Stimulated activated CD4-positive, alpha-beta T cell treated with anti-CD3 and anti-CD28 coated beads, Interleukin-2, amount 100 ng/mL, for 48 hours (primary cell): Measurements from ENCODE around the gene MLIP.

Experiments used
- DNase-seq, 2 donors: peaks; one replicate each; pipeline ENCODE4 v3.0.0-alpha.2; 2020

The MLIP gene

DNA sequence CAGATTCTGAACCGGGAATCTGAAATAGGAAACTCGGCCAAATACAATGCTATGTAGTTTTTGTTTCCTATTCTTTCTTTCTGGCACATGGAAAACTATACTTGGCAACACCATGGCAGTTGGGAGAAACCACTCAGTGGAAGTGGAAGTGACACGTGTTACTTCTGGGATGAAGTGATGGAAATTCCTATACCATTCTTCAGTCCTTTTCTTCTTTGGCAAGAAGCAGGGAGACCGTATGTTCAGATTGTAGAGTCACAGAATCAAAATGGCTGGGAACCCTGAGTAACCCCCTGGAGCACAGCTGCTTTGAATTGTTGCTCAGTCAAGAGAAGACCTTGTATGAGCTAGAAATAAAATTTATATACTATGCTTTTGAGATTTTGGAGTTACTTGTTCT lies 178.2 kb downstream of the MLIP start:
- DNase-seq, result no peak

GRCh38 chr6:54291146-54291545 lies 179.9 kb downstream of the MLIP start:
- no peak for DNase-seq

- DNase-seq, result no peak
Observed at GRCh38 chr6:54291738-54292137, 180.5 kb downstream of the MLIP start.

DNA sequence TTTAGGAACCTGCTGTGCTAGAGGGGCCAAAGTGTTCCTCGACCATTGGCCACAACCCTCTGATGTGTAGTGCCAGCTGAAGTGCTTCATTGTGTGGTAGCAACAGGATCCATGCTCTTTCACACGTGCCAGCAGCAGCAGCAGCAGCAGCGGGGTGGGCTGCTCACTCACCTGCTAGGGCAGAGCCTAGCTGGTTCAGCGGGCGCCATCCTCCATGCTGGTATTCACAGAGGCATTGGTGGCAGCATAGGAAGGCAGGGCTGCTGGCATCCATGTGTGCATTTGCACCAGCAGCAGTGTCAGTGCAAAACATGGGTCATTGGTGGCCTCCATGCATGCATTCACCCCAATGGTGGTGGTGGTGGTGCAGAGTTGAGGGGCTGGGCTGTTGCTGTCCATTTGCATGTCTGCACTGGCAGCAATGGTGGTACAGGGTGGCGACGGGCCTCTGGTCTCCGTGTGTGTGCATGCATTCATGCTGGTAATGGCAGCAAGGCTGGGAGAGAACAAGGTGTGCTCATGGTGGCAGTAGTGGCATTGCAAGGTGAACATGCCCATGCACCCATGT lies 183.8 kb downstream of the MLIP start:
- DNase-seq, result no peak

- DNase-seq, result no peak
Observed at GRCh38 chr6:54299542-54300269, 188.5 kb downstream of the MLIP start.

GRCh38 chr6:54301770-54302169 lies 190.5 kb downstream of the MLIP start:
- DNase-seq, result no peak

GRCh38 chr6:54307439-54307910 lies 196.2 kb downstream of the MLIP start:
- DNase-seq, result no peak

DNA sequence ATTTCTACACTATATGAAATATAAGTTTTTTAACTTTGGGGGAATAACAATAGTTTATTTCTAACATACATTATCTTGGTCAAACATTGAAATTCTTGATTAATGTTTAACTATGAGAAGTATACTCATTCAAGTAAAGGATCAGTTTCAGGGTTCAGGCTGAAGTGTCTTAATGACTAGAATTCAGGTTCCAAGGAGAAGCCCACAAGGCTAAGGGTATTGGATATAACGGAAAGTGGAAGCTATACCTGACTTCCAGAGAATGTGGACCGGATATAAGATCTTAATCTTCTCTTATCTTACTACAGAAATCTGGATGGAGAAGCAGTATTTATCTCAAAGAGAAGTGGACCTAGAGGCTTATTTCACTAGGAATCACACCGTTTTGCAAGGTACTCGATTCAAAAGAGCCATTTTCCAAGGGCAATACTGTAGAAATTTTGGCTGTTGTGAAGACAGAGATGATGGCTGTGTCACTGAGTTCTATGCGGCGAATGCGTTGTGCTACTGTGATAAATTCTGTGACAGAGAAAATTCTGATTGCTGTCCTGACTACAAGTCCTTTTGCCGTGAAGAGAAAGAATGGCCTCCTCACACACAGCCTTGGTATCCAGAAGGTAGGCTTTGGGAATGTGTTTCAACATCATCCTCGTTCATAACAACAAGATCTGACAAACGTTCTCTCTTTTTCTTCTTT lies 197.2 kb downstream of the MLIP start, which contains the start of gene TINAG:
Gene TINAG, plus strand, starts transcription at position 153 of the 697 bp plus-strand sequence. Its CDS starts 110 bp downstream, at position 263.
- DNase-seq, result no peak

DNA sequence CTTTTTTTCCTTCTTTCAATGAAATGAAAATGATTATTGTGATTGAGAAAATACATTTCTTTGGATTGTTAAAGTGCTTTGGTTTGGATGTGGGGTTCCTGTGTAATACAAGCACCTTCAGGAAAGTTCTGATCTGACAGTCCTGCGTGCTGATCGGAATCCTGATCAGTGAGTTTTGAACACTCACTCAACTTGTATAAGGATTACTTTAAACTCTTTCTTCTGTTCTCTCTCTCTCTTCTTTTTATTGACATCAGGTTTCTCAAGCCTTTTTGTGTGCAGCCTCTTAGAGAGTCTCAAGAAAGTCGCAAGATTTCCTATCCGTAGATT lies 197.7 kb downstream of the MLIP start:
- DNase-seq, result no peak

DNA sequence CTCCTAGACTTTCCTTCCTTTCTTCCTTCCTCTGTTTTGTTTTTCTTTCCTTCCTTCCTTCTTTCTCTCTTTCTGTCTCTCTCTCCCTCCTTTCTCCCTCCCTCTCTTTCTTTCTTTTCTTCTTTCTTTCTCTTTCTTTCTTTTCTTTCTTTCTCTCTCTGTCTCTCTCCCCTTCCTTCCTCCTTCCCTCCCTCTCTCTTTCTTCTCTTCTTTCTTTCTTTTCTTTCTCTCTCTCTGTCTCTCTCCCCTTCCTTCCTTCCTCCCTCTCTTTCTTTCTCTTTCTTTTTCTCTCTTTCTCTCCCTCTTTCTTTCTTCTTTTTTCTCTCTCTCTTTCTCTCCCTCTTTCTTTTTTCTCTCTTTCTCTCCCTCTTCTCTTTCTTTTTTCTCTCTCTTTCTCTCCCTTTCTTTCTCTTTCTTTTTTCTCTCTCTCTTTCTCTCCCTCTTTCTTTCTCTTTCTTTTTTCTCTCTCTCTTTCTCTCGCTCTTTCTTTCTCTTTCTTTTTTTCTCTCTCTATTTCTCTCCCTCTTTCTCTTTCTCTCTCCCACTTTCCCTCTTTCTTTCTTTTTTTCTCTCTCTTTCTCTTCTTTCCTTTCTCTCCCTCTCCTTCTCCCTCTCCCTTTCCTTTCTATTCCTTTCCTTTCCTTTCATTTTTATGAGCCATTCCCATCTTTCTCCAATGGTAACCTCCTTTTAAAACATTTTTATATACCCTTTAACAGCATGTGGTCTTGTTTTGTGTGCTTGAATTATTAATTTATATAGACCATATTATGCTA lies 199.3 kb downstream of the MLIP start:
- no peak for DNase-seq

DNA sequence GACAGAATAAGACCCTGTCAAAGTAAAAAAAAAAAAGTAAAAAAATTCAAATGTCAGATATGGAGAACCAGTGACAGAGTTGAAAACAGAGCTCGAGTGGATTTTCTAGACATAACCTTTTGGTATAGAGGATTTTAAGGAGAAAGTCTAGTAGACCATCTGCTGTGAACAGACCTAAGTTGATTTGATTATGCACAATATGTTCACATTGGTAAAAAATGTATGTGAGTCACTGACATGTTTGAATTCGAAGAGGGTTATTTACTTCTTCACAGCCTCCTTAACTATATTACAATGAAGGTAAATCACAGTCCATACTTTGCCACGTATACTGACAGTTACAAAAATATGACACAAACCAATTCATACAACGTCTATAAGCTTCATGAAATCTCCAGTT lies 204.4 kb downstream of the MLIP start:
- no peak for DNase-seq
